ENCODE results near the gene PPFIA1. TPM values are rescaled to one million over a fixed set of nuclear protein-coding genes. Genes with fewer than 3 reads are reported as not detected.
A peak's percentile ranks its signal among the peaks of the same experiment; 100 is the strongest.
"Not testable (repeated sequence)": the region's sequence is repeated elsewhere in the genome, so short reads cannot be mapped to it uniquely, and the experiment has no call there.

The PPFIA1 gene
- total RNA-seq, 1 donor from 2014 or later: 29.3 TPM

GRCh38 chr11:70384566-70385152, 114.2 kb downstream of the PPFIA1 start:
- DNase-seq (ENCODE audit: low spot score in 2 of 2): peak in 1 of 2 donors; percentile 55
- Histone ChIP-seq H3K36me3 (peaks cover 0 to 18% of the 10 kb centered on the region in 2 donors), H3K27ac (no peak overlapping the region), H3K4me3 (no peak overlapping the region), H3K27me3 (no peaks in the 10 kb centered on the region), H3K4me1 (peaks cover 0 to 3% of the 10 kb centered on the region in 2 donors), H3K9me3 (no peaks in the 10 kb centered on the region)
- no peak for TF ChIP-seq CTCF (IDR thresholded peaks at IDR 0.05)
- intact Hi-C loops (cut with DNase I): no loop called here

- Histone ChIP-seq H3K9me3 (no peaks in the 10 kb centered on the region), H3K27me3 (no peaks in the 10 kb centered on the region), H3K4me1 (no peaks in the 10 kb centered on the region), H3K27ac (no peak overlapping the region), H3K36me3 (peaks cover 0 to 18% of the 10 kb centered on the region in 2 donors), H3K4me3 (no peak overlapping the region)
- no peak for TF ChIP-seq CTCF (IDR thresholded peaks at IDR 0.05)
- peak in 1 of 2 donors; percentile 19 for DNase-seq (ENCODE audit: low spot score in 2 of 2)
- intact Hi-C loops (cut with DNase I): no loop called here
Measured at GRCh38 chr11:70387564-70387963, 117.1 kb downstream of the PPFIA1 start.

- no peaks in the 10 kb centered on the region for H3K4me1 ChIP-seq
- H3K9me3 ChIP-seq: no peaks in the 10 kb centered on the region
- intact Hi-C loops (cut with DNase I): no loop called here
- H3K36me3 ChIP-seq: peaks cover 0 to 10% of the 10 kb centered on the region in 2 donors
- no peaks in the 10 kb centered on the region for H3K27me3 ChIP-seq
- DNase-seq (ENCODE audit: low spot score in 2 of 2): no peak
- no peak overlapping the region for H3K27ac ChIP-seq
- no peak overlapping the region for H3K4me3 ChIP-seq
- TF ChIP-seq CTCF (IDR thresholded peaks at IDR 0.05): no peak
Measured at GRCh38 chr11:70389201-70389600, 118.7 kb downstream of the PPFIA1 start.

GRCh38 chr11:70390882-70391281, 120.4 kb downstream of the PPFIA1 start:
- H3K36me3 ChIP-seq; intact Hi-C loops (cut with DNase I); H3K4me3 ChIP-seq; H3K27ac ChIP-seq; DNase-seq (ENCODE audit: low spot score in 2 of 2); H3K27me3 ChIP-seq; H3K9me3 ChIP-seq; H3K4me1 ChIP-seq: not testable (repeated sequence)

- H3K27ac ChIP-seq: no peak overlapping the region
- peaks cover 0 to 7% of the 10 kb centered on the region in 2 donors for H3K4me1 ChIP-seq
- no peak for DNase-seq (ENCODE audit: low spot score in 2 of 2)
- no peaks in the 10 kb centered on the region for H3K27me3 ChIP-seq
- intact Hi-C loops (cut with DNase I): no loop called here
- H3K4me3 ChIP-seq: no peak overlapping the region
- TF ChIP-seq CTCF (IDR thresholded peaks at IDR 0.05): no peak
- H3K36me3 ChIP-seq: no peaks in the 10 kb centered on the region
- no peaks in the 10 kb centered on the region for H3K9me3 ChIP-seq
Measured at GRCh38 chr11:70394211-70394950, 123.9 kb downstream of the PPFIA1 start.

GRCh38 chr11:70397336-70397982, 127.0 kb downstream of the PPFIA1 start:
- H3K36me3 ChIP-seq: no peaks in the 10 kb centered on the region
- H3K9me3 ChIP-seq: no peaks in the 10 kb centered on the region
- H3K27me3 ChIP-seq: no peaks in the 10 kb centered on the region
- intact Hi-C loops (cut with DNase I): loop anchor here (5.0 kb wide), 1 partner anchor 195 kb away; the partner anchor contains the start of gene FADD
- no peak for TF ChIP-seq CTCF (IDR thresholded peaks at IDR 0.05)
- peak overlapping the region; percentile 94 for H3K27ac ChIP-seq
- no peak for DNase-seq (ENCODE audit: low spot score in 2 of 2)
- peak overlapping the region; percentile 87 to 91 for H3K4me3 ChIP-seq
- H3K4me1 ChIP-seq: peaks cover 9 to 23% of the 10 kb centered on the region in 2 donors
